Measurements from ENCODE around the gene DNAJC17. TPM values are rescaled to one million over a fixed set of nuclear protein-coding genes. Genes with fewer than 3 reads are reported as not detected.

The DNAJC17 gene
- total RNA-seq, 3 donors from 2014 or later, result 18.4 to 55.8 (median 24.3) TPM

DNA sequence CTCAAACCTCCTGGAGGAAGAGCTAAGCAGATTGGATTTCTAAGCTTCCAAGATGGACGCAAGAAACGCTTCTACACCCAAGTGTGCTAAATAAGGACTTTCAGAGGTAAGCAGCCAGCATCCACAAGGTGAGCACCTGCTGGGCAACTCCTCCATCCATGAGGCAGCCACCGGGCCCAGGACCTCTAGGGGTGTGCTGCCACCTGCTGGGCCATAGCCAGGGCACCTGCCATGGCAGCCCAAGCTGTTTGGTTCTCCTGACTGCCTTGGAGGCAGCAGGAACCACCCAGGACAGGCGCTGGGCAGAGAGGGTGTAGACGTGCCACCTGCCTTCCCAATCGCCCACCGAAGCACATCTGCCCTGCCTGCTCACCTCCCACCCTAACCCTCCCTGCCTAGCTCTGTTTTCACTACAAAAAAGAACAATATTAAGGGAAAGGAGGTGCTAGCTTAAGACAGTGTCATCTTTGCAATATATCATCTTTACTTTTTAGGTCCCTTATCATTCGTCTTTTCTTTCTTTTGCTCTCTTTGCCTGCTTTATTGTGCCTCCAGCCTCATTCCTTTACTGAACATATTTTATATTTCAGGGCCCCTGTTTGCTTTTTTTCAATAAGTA is 24.6 kb downstream of the DNAJC17 start:
- no peak for TF ChIP-seq POLR2AphosphoS5 (IDR thresholded peaks at IDR 0.05)
- TF ChIP-seq, protein P1, sequence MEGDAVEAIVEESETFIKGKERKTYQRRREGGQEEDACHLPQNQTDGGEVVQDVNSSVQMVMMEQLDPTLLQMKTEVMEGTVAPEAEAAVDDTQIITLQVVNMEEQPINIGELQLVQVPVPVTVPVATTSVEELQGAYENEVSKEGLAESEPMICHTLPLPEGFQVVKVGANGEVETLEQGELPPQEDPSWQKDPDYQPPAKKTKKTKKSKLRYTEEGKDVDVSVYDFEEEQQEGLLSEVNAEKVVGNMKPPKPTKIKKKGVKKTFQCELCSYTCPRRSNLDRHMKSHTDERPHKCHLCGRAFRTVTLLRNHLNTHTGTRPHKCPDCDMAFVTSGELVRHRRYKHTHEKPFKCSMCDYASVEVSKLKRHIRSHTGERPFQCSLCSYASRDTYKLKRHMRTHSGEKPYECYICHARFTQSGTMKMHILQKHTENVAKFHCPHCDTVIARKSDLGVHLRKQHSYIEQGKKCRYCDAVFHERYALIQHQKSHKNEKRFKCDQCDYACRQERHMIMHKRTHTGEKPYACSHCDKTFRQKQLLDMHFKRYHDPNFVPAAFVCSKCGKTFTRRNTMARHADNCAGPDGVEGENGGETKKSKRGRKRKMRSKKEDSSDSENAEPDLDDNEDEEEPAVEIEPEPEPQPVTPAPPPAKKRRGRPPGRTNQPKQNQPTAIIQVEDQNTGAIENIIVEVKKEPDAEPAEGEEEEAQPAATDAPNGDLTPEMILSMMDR (IDR thresholded peaks at IDR 0.05), result peak in 2 of 3 donors; percentile 43 to 64
- Histone ChIP-seq H3K4me1 (peaks cover 4 to 17% of the 10 kb centered on the region in 2 donors), H3K9me3 (no peaks in the 10 kb centered on the region), H3K36me3 (no peaks in the 10 kb centered on the region), H3K27ac (peak overlapping the region in 1 of 2 donors; percentile 43), H3K4me3 (no peak overlapping the region), H3K27me3 (no peaks in the 10 kb centered on the region)
- DNase-seq (ENCODE audit: low spot score in 2 of 2), result peak; percentile 48 to 84
- intact Hi-C loops (cut with DNase I; ENCODE audit: low total_unique reads), result loop anchor here (5.0 kb wide), 1 partner anchor 500 kb away; the partner anchor contains the start of gene ANKRD63

DNA sequence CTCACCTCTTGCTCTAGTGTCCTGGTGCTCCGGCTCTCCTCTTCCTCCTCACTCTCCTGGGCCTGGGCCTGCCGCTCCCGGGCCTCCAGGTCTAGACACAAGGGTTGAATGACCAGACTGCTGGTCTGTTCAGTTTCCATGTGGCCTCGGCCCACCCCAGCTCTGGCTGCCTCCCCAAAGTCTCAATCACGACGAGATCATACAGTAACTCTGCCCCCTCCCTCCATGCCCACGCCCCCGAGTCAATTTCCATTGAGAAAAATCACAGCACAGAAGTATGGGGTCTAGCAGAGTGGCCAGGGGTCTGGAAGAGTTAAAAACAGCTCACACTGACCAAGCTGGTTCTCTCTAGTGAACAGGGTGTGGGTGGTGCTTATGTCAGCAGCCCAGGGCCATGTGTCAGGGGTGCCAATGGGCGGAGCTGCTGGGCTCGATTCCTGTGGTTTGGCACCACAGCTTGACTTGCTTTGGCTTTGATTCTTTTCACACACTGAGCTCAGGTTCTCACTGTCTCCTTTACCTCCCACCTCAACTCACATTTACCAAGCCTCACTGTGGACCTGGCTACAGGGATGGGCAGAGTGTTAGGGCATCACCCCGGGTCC is 30.6 kb downstream of the DNAJC17 start:
- intact Hi-C loops (cut with DNase I; ENCODE audit: low total_unique reads), result no loop called here
- Histone ChIP-seq H3K36me3 (no peaks in the 10 kb centered on the region), H3K4me1 (peaks cover 8 to 9% of the 10 kb centered on the region in 2 donors), H3K9me3 (no peaks in the 10 kb centered on the region), H3K4me3 (peak overlapping the region in 2 of 3 donors; percentile 40 to 48), H3K27ac (peak overlapping the region; percentile 89 to 90), H3K27me3 (no peaks in the 10 kb centered on the region)
- peak in 2 of 3 donors; percentile 23 to 65 for TF ChIP-seq POLR2AphosphoS5 (IDR thresholded peaks at IDR 0.05)
- TF ChIP-seq, protein P1 (IDR thresholded peaks at IDR 0.05), result no peak
- no peak for TF ChIP-seq POLR2A (IDR thresholded peaks at IDR 0.05)
- DNase-seq (ENCODE audit: low spot score in 2 of 2), result peak; percentile 86 to 93

DNA sequence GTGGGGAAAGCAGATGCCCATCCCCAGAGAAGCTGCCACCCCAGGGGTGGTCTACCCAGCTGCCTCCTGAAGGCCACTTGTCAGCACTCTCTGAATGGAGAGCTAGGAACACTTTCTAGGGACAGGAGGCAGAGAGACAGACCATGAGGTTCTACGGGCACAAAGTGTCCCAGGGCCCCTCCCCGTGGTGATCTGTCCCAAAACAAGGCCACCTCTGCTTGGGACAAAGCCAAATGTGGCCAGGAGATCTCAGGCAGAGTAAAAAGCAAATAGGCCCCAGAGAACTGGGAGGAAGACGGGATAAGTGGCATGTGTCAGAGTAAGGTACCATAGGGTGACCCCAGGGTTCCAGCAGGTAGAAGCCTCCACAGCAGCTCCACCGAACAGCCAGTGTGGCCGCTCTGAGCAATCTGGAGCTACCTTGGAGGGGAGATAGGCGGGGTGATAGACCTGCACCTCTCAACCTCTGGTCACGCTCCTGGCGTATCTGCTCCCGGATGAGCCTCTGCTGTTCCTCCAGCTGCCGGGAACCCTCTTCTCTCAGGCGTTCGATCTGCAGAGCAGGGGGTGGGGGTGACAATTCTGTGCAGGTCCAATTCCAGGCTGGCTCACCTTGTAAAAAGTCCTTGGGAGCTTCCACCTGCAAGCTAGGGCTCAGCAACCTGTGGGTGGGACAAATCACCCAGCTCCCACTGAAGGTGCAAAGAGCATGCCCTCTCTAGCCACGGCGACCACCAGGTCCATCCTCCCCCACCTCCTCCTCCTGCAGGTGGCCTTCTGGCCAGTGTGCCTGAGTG is 31.3 kb downstream of the DNAJC17 start:
- Histone ChIP-seq H3K27ac (peak overlapping the region; percentile 89 to 90), H3K36me3 (no peaks in the 10 kb centered on the region), H3K27me3 (no peaks in the 10 kb centered on the region), H3K4me3 (peak overlapping the region in 2 of 3 donors; percentile 40 to 48), H3K9me3 (no peaks in the 10 kb centered on the region), H3K4me1 (peaks cover 8 to 9% of the 10 kb centered on the region in 2 donors)
- no peak for DNase-seq (ENCODE audit: low spot score in 2 of 2)
- TF ChIP-seq POLR2AphosphoS5 (IDR thresholded peaks at IDR 0.05) (no peak), POLR2A (IDR thresholded peaks at IDR 0.05) (no peak)
- TF ChIP-seq, protein P1 (IDR thresholded peaks at IDR 0.05), result no peak
- intact Hi-C loops (cut with DNase I; ENCODE audit: low total_unique reads), result no loop called here

DNA sequence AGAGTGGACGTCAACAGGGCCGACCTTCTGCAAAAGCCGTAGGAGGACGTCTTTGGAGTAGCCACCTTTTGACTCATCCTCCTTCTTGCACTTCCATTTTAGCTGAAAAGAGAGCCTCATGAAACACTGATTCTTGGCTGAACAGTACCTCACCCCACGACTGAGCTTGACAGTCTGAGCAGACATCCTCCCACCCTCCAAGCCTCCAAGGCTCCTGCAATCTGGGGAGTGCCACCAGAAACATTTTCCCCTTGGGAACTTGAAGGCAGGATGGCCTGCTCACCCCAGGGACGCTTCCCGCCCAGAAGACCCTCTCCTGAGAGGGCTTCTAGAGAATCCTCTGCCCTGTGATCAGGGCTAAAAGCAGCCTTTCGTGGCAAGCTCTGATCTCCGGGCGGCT is 32.3 kb downstream of the DNAJC17 start:
- no peak for DNase-seq (ENCODE audit: low spot score in 2 of 2)
- H3K27ac ChIP-seq, result peak overlapping the region in 1 of 2 donors; percentile 89
- no peaks in the 10 kb centered on the region for H3K9me3 ChIP-seq
- intact Hi-C loops (cut with DNase I; ENCODE audit: low total_unique reads), result no loop called here
- no peaks in the 10 kb centered on the region for H3K27me3 ChIP-seq
- peaks cover 9 to 12% of the 10 kb centered on the region in 2 donors for H3K4me1 ChIP-seq
- no peaks in the 10 kb centered on the region for H3K36me3 ChIP-seq
- H3K4me3 ChIP-seq, result no peak overlapping the region
- TF ChIP-seq POLR2A (IDR thresholded peaks at IDR 0.05), result no peak

DNA sequence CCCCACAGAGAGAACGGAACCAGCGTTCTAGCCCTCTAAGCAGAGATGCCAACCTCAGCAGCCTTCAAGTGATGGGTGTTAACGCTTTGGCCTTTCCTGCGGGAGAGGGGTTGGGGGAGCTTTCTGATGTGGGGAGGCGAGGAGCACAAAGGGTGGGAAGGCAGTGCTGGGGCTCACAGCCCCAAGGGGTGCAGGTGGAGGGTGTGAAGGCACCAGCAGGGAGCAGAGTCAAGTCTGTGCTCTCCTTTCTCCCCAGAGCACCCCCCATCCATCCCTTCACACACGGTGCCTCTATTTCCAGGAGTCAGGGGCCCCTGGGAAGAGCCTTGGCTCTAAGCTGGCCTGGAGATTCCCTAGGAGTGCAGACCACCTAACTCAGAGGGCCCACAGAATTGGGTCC is 33.4 kb downstream of the DNAJC17 start:
- no peaks in the 10 kb centered on the region for H3K9me3 ChIP-seq
- no peaks in the 10 kb centered on the region for H3K36me3 ChIP-seq
- DNase-seq (ENCODE audit: low spot score in 2 of 2), result no peak
- H3K4me1 ChIP-seq, result peaks cover 9 to 12% of the 10 kb centered on the region in 2 donors
- intact Hi-C loops (cut with DNase I; ENCODE audit: low total_unique reads), result no loop called here
- no peaks in the 10 kb centered on the region for H3K27me3 ChIP-seq
- H3K4me3 ChIP-seq, result no peak overlapping the region
- no peak overlapping the region for H3K27ac ChIP-seq
- TF ChIP-seq, protein P1 (IDR thresholded peaks at IDR 0.05), result no peak
- TF ChIP-seq POLR2A (IDR thresholded peaks at IDR 0.05), result no peak
- TF ChIP-seq POLR2AphosphoS5 (IDR thresholded peaks at IDR 0.05), result no peak
